ENCODE results near the gene PCDH9.
A peak's percentile ranks its signal among the peaks of the same experiment; 100 is the strongest.

Gene PCDH9

GRCh38 chr13:67077132-67077531 is 153.0 kb downstream of the PCDH9 start:
- no peak for DNase-seq

GRCh38 chr13:67076378-67076777 is 153.8 kb downstream of the PCDH9 start:
- DNase-seq: no peak

- DNase-seq: no peak
These were observed 154.9 kb downstream of the PCDH9 start for GRCh38 chr13:67075239-67075638.

- DNase-seq: no peak
These were observed 158.1 kb downstream of the PCDH9 start for GRCh38 chr13:67071918-67072598.

- DNase-seq: no peak
These were observed 159.8 kb downstream of the PCDH9 start for GRCh38 chr13:67070306-67070705.

- no peak for DNase-seq
These were observed 160.9 kb downstream of the PCDH9 start for GRCh38 chr13:67069117-67069767.

GRCh38 chr13:67064920-67065319 is 165.2 kb downstream of the PCDH9 start:
- no peak for DNase-seq

- peak; percentile 79 for DNase-seq
These were observed 167.1 kb downstream of the PCDH9 start for GRCh38 chr13:67063036-67063435.

- no peak for DNase-seq
These were observed 168.0 kb downstream of the PCDH9 start for GRCh38 chr13:67062160-67062559.

- DNase-seq: no peak
These were observed 168.4 kb downstream of the PCDH9 start for GRCh38 chr13:67061750-67062149.

- no peak for DNase-seq
These were observed 177.3 kb downstream of the PCDH9 start for GRCh38 chr13:67052550-67053490.

GRCh38 chr13:67049744-67050143 is 180.4 kb downstream of the PCDH9 start:
- DNase-seq: no peak

- DNase-seq: no peak
These were observed 181.3 kb downstream of the PCDH9 start for GRCh38 chr13:67048821-67049150.

GRCh38 chr13:67048084-67048820 is 181.9 kb downstream of the PCDH9 start:
- peak; percentile 57 for DNase-seq

- DNase-seq: no peak
These were observed 184.8 kb downstream of the PCDH9 start for GRCh38 chr13:67045357-67045756.

- no peak for DNase-seq
These were observed 186.2 kb downstream of the PCDH9 start for GRCh38 chr13:67043901-67044300.

- no peak for DNase-seq
These were observed 187.6 kb downstream of the PCDH9 start for GRCh38 chr13:67042556-67042955.

GRCh38 chr13:67036699-67037457 is 193.3 kb downstream of the PCDH9 start:
- DNase-seq: no peak

- DNase-seq: no peak
These were observed 197.0 kb downstream of the PCDH9 start for GRCh38 chr13:67033170-67033569.

- peak; percentile 56 for DNase-seq
These were observed 206.8 kb downstream of the PCDH9 start for GRCh38 chr13:67023130-67023876.

GRCh38 chr13:67018775-67019174 is 211.4 kb downstream of the PCDH9 start:
- DNase-seq: no peak
